D341Med (cell line): Measurements from ENCODE around the gene CDH5.
"Not testable (repeated sequence)": the region's sequence is repeated elsewhere in the genome, so short reads cannot be mapped to it uniquely, and the experiment has no call there.

ENCODE experiments used
- DNase-seq: peaks from one replicate; pipeline ENCODE4 v3.0.0; 2012; ENCODE audit warnings: low spot score

Gene CDH5, protein sequence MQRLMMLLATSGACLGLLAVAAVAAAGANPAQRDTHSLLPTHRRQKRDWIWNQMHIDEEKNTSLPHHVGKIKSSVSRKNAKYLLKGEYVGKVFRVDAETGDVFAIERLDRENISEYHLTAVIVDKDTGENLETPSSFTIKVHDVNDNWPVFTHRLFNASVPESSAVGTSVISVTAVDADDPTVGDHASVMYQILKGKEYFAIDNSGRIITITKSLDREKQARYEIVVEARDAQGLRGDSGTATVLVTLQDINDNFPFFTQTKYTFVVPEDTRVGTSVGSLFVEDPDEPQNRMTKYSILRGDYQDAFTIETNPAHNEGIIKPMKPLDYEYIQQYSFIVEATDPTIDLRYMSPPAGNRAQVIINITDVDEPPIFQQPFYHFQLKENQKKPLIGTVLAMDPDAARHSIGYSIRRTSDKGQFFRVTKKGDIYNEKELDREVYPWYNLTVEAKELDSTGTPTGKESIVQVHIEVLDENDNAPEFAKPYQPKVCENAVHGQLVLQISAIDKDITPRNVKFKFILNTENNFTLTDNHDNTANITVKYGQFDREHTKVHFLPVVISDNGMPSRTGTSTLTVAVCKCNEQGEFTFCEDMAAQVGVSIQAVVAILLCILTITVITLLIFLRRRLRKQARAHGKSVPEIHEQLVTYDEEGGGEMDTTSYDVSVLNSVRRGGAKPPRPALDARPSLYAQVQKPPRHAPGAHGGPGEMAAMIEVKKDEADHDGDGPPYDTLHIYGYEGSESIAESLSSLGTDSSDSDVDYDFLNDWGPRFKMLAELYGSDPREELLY

DNA sequence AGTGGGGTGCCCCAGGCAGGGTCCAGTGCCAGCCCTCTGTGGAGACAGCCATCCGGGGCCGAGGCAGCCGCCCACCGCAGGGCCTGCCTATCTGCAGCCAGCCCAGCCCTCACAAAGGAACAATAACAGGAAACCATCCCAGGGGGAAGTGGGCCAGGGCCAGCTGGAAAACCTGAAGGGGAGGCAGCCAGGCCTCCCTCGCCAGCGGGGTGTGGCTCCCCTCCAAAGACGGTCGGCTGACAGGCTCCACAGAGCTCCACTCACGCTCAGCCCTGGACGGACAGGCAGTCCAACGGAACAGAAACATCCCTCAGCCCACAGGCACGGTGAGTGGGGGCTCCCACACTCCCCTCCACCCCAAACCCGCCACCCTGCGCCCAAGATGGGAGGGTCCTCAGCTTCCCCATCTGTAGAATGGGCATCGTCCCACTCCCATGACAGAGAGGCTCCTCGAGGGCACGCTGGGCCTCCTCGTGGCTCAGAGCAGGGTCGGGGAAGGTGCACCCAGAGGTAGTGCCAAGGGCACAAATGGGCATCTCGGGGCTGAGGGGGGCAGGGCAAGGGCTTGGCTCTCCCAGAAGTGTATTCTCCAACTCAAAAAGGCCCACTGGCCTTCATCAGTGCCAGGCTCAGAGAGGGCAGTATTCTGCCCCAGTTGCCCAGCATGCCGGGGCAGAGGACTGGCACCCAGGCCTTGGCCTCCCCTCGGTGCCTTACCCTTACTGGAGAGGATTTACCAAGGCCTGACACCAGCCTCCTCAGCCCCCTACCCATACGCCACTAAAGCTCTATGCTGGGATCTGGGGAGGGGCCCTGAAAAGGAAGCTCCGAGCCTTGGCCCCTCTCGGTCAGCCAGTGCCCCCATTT is at the start of gene CDH5:
TSS of gene CDH5 (plus strand) at position 259 of the 867 bp plus-strand sequence. CDS start 12,647 bp downstream, outside the sequence.
- DNase-seq, result no peak

DNA sequence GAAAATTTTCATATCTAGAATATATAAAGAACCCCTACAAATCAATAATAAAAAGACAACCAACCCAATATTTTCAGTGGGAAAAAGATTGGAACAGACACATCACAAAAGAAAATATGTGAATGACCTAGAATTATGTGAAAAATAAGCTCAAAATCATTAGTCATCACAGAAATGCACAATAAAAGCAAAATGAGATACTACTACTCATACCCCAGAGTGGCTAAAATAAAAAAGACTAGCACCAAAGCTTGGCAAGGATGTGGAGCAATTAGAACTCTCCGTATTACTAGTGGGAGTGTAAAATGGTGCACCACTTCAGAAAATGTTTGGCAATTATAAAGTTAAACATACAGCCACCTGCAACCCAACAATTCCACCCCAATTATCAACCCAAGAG is 48.0 kb upstream of the CDH5 start:
- DNase-seq, result no peak

DNA sequence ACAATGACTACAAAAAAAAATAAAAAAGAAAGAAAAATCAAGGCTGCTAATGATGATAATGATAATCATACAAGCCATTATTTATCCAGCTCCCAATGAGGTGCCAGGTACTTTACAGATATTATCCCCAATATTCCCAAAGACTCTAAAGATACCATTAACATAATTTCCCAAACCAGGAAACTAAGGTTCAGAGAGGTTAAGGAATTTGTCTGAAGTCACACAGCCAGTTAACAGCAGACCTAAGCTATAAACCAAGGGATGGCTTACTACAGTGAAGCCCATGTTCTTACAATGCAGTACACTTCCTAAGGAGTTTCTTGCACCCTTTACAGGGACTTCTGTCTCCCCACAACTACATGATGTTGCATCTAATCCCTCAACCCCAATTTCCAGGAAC is 45.7 kb upstream of the CDH5 start:
- DNase-seq, result no peak

DNA sequence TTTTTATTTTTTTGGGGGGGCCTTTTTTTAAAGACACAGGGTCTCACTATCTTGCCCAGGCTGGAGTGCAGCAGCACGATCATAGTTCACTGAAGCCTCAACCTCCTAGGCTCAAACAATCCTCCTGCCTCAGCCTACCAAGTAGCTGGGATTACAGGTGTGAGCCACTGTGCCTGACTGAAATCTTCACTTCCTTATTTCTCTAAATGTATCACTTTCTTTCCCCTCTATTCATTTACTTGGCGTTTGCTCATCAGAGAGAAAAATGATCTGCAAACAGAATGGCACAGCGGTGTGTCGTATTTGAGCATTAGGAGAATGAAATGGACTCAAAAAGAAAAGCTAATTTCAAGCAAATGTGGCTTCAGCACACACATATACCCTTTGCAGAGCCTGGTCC is 44.3 kb upstream of the CDH5 start:
- no peak for DNase-seq

DNA sequence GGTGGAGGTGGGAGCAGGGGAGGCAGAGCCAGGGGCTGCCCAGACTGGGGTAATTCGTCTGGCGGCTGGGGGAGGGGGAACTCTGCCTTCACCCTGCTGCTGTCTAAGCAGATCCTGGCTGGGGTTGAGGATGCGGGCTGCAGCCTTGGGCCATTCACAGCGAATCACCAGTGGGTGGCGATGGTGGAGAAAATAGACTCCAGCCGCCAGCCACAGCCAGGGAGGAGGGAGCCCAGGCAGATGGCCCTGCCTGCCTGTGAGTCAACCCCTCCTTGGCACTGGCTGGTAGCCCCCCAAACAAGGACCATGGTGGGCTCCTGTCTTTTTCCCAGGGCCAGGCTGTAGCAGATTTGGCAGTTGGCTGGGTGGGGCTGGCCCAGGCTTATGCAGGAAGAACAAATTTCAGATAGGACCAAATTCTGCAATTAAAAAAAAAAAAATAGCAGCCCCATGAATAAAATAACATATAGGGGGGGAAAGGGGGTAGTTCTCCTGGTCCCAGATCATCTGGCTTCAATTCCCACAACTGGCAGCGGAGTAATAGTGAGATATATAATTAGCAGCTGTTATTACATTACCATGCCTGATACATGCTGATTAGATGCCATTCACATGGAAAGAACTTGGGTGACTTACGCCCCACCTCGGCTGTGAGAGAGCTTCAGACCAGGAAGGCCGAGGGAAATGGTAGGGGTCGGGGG is 41.5 kb upstream of the CDH5 start:
- DNase-seq, result peak; percentile 64

DNA sequence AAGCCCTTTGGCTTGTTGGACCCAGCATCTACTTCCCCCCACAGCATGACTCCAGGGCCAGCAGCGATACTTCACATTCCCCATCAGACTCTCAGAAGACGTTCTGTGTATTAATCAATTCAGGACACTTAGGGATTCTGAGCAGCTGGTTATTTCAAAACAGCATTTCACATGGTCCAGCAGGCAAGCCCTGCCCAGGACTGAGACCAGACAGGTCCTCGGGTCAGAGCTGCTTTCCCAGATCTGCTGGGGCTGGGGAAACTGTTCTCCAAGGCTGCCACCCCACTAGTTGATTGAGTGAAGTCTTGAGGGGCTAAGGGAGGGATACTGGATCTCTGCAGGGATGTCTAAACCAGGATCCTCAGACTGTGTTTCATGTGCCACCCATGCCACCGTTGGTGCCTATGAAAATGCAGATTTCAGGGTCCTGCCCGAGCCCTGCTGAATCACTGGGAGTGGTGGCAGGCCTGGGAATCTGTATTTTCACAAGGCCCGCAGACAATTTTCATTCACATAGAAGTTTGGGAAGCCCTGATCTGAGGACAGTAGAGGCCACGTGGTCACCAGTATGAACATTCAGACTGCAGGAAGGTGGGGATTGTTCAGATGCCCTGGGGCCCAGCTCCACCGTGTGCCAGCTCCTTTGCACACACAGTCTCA is 40.6 kb upstream of the CDH5 start:
- DNase-seq, result no peak

DNA sequence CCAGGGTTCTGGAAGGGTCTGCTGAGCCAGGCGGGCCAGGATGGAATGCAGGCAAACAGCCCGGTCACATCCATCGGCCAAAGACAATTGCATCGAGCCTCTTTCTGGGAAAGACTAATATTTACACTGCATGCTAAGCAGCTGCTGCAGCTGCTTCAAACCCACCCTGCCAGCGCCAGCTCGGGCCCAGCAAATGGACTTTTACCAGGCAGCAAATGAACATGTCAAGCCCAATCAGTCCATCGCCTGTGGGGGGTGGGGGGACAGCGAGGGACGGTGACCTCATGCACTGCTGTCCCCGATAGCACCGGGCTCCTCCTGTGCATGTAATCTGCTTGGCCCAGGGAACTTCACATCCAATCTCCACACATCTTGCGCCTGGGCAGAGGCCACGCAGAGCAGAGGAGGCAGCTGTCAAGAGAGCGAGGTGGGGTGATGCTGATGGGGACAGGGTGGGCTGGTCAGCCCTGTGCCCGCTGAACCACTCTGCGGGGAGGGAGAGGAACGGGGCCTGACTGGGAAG is 39.4 kb upstream of the CDH5 start:
- DNase-seq, result no peak

DNA sequence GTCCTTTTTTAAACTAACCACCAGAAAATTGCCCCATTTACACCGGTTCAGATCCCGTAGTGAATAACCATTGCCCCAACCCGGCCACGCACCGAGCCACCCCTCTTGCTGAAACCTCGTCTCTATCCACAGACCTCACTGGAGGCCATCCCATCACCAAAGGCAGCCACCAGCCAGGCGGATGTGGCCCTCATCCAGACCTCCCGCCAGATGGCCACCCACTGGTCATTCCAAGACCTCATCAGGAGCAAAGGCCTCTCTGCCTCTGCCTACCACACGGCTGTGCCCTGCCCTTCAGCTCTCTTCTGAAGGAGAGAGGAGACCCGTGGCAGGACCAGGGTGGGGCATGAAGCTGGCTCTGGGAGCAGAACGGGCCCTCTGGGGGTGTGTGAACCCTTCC is 38.2 kb upstream of the CDH5 start:
- DNase-seq, result no peak

DNA sequence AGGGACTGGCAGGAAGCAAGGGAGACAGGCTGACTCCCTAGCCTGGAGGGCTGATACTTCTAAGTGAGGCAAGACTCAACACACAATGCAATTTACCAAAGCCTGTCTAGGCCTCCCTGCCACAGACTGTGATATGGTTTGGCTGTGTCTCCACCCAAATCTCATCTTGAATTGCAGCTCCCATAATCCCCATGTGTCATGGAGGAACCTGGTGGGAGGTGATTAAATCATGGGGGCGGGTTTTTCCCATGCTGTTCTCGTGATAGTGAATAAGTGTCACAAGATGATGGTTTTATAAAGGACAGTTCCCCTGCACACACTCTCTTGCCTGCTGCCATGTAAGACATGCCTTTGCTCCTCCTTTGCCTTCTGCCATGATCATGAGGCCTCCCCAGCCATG is 35.0 kb upstream of the CDH5 start:
- not testable (repeated sequence) for DNase-seq

DNA sequence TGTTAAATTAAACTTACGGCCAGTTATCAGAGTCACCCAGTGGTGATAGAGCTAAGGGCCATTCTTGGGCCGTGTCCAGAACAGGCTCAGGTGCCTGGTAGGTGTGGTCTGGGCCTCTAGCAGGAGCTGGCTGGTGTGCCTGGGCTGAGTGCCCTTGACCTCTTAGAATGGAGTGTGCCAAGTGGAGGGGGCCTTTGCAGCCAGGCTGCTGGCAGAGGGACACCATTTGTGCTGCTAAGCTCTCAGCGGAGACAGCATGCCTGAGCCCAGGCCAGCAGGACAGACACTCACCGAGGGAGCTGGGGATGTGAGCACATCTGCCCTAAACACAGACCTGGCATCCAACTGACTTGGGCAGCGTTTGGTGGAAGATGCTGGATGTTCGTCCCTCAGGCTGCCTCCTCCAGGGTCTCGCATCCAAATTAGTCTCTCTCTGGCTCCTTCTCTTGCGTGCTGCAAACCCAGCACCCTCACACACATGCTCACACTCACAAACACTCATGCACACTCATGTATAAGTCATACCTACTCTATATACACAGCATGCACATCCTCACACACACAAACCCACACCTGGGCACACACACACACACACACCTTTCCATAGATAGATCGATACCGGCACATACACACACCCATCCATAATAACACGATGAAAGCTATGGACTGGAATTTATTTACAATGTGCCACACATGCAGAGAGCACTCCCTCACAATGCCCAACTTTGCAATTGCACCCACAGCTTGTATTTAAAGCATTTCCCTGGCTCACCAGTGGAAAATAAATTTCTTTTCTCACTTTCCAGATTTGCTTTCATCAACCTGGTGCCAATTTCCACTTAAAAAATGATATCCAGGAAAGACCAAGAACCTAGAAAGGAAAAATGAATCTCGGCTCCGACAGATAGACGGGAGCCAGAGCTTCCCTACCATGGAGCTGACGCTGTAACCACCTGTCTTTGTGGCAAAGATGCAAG is 33.6 kb upstream of the CDH5 start:
- DNase-seq, result no peak

DNA sequence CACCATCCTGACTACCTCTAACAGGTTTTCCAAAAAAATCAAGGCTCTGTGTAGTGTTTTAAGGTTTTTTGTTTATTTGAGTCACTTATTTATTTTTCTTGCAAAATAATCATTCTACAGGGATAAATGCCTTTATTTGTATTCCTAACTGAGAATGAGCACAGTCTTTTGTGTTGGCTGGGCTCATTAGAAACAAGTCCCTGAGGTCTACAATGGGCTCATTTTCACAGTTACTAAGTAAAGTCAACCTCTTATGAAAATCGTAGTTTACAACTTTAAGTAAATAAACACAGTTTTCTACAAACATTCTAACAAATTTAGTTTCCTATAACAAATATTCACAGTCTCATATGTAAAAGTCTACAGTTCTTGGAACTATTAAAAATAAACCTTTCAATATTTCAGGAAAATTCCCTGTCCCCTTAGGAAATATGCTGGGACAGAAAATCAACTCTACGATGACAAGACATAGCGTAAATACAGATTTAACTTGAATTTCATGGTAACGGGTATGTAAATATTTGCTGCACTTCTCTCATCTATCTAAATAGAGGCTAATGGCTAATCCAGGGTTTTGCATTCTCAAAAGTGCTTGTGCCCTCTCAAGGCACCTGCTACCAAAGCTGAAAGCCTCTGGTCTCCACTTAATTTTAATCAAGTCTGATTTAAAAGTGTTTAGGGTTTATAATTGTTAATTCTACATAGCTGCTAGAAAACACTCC is 31.5 kb upstream of the CDH5 start:
- DNase-seq, result no peak

DNA sequence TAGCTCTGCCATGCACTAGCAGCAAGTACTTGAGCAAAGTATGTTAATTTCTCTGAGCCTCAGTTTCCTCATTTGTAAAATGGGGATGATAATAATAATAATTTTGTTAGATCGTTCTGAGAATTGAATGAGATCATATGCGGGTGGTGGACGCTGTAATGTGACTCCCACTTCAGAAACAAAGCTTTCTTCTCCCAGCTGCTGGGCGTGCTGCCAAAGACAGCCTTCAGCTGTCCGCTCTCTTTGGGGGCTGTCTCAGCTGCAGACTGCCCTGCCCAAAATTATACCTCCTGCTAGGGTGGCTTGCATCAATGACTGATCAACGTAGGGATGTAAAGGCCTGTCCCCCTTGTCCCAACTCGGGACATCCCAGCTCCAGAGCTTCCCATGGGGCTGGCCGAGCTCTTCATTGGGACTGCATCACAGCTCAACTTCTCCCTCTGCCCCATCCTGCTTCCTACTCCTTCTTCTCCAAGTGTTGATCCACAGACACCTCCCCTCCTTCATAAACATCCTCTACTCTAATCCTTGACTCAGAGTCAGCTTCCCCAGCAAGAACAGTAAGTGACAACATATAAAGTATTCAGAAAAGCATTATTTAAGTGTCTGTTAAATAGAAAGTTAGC is 30.7 kb upstream of the CDH5 start:
- no peak for DNase-seq

DNA sequence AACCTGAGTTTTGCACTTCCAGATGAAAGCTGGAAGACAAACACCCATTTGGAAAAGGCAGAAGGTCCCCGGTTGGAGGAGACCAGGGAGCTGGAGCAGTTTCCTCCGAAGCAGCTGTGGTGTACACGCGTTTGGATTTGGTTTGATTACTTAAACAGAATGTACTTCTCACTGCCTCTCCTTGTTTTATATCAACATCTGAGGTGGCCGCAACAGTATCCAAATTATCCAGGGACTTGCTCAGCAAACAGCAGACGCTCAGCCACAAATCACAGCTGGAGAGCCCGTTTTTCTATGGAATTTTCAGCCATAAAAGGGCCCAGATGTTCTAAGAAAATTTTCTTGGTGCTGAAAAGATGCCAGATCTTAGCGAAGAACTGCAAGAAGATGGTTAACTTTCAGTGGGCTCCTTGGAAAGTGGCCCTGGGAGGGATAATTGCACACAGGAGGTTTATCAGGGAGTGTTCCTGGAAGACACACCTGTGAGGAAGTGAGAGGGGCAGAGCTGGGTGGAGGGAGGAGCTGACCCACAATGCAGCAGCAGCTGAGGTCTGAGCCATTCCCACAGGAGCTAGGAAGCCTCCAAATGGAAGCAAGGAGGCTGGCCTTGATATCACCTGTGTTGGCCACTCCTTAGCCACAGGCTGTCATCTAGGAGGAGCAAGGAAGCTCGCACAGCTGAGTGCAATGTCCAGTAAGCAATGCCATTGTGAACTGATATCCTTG is 28.9 kb upstream of the CDH5 start:
- DNase-seq, result no peak

DNA sequence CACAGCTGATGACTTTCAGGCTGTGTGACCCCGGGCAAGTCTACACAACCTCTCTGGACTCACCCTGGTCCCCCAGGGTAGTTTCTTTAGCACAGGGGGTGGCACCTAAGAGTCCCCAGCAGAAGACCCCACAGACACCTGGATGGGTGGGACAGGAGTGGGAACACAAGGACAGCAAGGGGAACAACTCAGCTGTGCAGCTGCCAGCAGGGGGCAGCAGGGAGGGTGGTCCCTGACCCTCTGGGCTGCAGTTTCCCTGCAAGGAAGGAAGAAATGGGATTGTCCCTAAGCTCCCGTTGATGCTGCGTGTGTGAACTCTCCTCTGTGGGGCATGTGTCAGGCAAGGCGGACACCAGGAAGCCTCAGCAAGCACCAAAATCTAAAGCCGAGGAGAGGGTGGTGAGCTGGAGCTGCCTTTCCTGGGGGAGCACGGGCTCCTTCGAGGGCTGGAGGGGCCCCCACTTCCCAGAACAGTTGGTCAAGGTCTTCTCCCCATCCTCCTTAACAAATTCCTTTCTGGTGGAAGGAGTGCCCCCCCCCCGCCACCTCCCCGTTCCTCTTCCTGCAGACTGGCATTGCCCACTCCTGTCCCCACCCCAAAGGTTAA is 24.1 kb upstream of the CDH5 start:
- DNase-seq, result peak; percentile 75

DNA sequence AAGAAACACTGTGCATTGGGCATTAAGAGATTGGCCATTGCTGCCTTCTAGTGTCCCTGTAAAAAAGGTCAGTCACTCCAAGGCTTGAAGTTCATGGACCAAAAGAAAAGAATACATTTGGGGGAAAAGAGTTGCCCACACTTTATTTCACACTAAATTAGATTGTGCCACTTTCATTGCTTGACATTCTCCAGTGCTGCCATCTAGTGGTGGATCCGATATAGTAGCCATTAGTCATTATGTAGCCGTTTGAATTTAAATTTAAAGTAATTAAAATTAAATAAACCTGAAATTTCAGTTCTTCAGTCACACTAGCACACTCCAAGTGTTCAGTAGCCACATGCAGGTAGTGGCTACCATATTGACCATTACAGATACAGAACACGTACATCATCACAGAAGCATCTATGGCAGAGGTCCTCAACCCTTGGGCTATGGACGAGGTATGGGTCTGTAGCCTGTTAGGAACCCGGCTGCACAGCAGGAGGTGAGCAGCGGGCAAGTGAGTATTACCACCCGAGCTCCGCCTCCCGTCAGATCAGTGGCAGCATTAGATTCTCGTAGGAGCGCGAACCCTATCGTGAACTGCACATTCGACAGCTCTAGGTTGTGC is 21.9 kb upstream of the CDH5 start:
- DNase-seq, result no peak

DNA sequence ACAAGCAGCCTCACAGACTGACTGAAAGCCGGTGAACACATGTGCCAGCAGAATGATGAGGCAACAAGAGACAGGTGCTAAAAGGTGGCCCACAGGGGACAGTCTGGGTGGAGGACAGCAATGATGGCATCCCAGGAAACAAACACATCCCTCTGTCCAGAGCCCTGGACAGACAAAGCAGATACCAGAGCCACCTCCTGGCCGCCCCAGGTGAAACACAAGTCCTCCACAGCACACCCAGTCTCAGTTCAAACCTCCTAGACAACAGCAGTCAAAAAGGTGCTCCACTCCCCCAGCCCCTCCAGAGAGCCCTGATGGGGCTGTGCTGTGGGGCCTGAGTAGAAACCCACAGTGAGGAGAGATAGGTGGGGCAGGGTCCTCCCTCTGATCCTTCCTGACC is 20.3 kb upstream of the CDH5 start:
- no peak for DNase-seq

DNA sequence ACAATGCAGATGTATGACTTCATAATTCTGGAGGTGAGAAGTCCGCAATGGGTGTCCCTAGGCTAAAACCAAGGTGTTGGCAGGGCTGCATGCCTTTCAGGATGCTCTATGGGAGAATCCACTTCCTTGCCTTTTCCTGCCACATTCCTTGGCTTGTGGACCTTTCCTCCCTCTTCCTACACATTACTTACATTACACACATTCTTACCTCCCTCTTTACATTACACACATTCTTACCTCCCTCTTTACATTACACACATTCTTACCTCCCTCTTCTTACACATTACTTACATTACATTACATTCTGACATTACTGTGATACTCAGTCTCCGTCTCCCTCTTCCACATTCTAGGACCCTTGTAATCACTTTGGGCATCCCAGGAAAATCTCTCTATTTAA is 14.2 kb upstream of the CDH5 start:
- no peak for DNase-seq
